ENCODE measurements around the gene CCT6B.
"Not testable (repeated sequence)": the region's sequence is repeated elsewhere in the genome, so short reads cannot be mapped to it uniquely, and the experiment has no call there.

The CCT6B gene

GRCh38 chr17:34961093-34961911 lies at the start of gene CCT6B, which contains the start of gene ZNF830:
CCT6B (minus strand) TSS chr17:34961460; CDS start chr17:34961393, 67 bp downstream.
ZNF830 (plus strand) TSS chr17:34961540; CDS start chr17:34961567, 27 bp downstream.
- peak; percentile 83 for DNase-seq (ENCODE audit: low read depth)

GRCh38 chr17:35010093-35010492 lies 48.8 kb upstream of the CCT6B start:
- DNase-seq (ENCODE audit: low read depth) = no peak

DNA sequence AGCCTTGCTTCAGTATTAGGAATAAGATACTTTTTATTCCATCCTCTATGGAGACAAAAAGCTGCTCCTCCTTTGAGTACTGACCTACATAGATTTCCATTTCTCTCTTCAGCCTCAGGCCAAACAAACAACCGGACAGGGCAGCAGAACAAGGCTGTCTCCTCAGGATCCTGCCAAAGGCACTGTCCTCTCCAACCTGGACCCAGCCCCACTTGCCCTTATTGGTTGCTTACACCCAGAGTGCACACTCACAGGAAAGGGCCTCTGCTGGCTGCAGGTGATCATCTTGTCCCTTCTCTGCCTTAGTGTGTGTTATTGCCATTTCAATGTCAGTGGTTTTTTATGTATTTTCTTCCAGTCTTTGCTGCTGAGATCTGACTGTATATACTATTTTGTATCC lies 45.7 kb upstream of the CCT6B start:
- no peak for DNase-seq (ENCODE audit: low read depth)

DNA sequence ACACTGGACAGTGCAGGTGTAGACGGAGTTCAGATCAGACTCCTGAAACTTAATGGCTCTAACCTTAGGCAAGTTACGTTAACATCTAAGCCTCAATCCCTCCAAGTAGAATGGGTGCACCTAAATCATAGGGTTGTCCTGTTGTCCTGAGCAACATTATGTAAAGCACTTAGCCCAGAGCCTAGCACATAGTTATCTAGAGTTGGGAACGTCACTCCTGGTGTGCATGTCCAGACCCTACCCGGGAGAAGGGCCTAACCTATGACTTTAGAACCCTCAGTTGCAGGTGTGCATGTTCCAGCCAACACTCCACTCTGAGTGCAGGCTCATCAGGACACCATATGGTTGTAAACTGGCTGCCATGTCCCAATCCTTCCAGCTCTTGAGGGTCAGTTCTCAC lies 45.1 kb upstream of the CCT6B start:
- no peak for DNase-seq (ENCODE audit: low read depth)

GRCh38 chr17:35003778-35004177 lies 42.5 kb upstream of the CCT6B start:
- no peak for DNase-seq (ENCODE audit: low read depth)

GRCh38 chr17:35002876-35003551 lies 41.8 kb upstream of the CCT6B start:
- DNase-seq (ENCODE audit: low read depth) = no peak

DNA sequence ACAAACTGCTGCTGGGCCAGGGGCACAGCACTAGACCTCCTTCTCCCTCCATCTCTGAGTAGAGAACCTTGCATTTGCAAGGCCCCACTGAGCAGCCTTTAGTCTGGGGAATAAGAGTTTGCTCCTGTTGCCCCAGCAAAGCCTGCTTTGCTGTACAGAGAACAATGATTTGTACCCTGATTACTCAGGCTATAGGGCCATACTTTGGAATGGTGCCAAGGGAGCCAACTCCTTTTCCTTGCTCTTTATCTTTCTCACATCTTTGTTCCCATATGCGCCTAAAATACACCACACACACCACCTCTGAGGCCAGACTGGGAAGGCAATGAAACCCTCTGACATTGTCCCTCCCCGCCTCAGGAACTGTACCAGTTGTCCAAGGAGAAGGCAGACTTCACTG lies 40.3 kb upstream of the CCT6B start:
- DNase-seq (ENCODE audit: low read depth) = no peak

GRCh38 chr17:35000965-35001364 lies 39.7 kb upstream of the CCT6B start:
- DNase-seq (ENCODE audit: low read depth) = not testable (repeated sequence)

DNA sequence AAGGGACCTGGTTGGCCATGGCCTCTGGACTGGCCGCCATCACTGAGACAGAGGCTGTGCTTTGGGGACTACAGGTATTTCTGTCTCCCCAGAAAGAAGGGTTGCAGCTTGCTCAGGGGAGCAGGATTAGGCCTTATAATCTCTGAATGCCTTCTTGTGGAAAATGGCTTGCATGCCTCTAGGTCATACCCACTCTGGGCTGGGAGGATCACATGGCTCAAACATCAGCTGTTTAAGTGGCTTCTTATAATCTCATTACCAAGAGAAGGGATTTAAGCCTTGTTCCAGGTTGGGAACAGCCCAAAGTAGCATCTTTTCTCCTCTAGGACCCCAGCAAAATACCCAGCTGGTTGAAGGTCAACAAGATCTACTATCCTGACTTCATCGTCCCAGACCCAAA lies 38.2 kb upstream of the CCT6B start:
- no peak for DNase-seq (ENCODE audit: low read depth)

GRCh38 chr17:34998205-34998604 lies 36.9 kb upstream of the CCT6B start:
- DNase-seq (ENCODE audit: low read depth) = peak; percentile 61

DNA sequence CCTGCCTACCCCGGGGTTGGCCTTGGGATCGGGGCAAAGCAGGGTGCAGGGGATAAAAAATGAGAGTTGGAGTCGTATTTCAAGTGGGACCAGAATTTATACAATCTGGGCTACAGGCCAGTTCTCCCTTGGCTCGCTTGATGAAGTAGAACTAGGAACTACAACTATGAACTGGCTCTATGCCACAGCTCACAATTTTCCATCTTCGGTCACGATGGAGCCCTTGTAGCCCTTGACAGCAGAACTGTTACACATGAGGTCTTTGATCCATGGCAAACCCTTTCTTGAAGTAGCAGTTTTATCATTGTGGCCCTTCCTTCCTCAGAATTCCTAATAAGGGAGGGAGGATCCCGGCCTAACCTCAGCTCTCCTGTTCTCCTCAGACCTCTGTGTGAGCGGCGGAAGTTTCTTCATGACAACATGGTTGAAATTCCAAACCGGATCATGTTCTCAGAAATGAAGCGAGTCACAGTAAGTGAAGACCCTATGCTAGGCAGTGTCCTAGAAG lies 36.1 kb upstream of the CCT6B start:
- no peak for DNase-seq (ENCODE audit: low read depth)

DNA sequence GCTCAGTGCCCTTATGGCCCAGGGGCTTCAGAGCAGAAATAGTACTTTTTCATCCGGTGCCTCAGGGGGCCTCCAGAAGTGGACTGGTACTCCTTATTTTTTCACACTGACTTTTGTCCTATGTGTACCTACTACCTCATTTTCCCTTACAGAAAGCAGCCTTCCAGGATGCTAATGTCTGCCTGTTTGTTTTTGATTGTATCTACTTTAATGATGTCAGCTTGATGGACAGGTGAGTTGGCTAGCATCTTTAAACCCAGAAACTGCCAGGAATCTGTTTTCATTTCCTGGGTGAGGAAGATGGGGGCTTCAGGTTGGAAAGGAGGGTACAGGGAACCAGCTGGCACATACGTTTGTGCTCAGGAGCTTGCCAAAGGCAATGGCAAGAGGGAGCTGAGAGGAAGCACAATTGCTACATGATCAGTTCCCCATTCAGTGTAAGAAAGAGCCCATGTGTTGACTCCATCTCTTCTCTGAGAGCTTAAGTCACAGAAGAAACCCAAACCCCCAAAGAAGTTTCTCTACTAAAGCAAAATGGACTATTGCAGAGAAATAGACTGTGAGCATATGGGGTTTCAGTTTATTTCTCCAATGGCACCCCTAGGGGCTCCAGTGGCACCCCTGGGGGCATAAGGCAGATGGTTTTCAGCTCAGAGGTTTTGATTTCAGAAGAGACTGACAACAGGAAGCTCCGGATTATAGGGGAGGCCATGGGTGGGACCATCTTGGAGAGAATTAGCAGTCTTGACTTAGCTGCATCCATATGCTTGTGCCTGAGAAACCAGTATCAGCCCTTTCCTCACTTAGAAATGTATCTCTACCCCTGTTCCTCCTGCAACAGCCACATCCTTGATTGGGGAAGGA lies 35.4 kb upstream of the CCT6B start:
- no peak for DNase-seq (ENCODE audit: low read depth)

DNA sequence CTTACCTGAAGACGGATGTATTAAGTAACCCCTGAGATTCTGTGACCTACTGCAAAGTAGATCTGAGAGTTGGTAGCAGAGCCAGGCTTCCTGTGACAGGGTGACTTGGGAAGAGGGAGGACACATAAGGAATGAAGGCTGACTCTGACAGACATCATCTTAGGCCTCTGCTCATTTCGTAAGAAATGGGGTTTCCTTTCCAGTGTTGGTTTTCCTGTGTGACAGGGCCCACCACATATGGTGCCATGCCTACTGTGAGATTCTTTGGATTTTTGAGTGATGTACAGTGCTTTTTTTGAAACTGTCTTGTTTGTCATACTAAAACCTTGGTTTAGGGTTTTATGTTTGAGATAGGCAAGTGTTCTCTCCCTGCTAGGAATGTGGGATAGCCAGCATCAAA lies 31.8 kb upstream of the CCT6B start:
- DNase-seq (ENCODE audit: low read depth) = no peak

- DNase-seq (ENCODE audit: low read depth) = no peak
Observed at GRCh38 chr17:34991606-34992005, 30.3 kb upstream of the CCT6B start.

GRCh38 chr17:34990921-34991365 lies 29.7 kb upstream of the CCT6B start:
- DNase-seq (ENCODE audit: low read depth) = no peak

DNA sequence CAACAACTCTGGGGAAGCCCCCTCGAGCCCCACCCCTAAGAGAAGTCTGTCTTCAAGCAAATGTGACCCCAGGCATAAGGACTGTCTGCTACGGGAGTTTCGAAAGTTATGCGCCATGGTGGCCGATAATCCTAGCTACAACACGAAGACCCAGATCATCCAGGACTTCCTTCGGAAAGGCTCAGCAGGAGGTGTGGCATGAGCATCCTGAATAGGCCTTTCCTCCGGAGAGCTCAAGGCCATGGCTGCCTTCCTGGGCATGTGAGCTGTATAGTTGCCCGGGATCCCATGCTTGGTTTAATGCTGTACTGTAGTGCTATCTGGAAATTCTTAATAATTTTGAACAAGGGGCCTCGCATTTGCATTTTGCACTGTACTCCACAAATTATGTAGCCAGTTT lies 28.2 kb upstream of the CCT6B start:
- no peak for DNase-seq (ENCODE audit: low read depth)

DNA sequence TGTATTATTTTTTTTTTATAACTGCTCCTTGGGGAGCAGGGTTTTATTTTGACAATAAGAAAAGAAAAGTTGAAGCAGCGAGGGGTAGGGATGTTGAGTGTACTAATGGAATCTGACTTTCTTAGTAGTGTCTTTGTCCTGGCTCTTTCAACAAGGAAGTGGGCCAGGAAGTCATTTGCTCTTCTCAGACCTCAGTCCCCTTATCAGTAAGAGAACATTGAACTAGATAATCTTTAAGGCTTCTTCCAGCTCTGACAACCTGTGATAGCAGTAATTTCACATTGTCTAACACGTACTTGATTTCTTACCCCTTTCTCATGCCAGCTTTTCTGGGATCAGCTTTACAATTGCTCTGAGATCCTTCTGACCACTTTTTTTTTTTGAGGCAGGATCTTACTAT lies 27.4 kb upstream of the CCT6B start:
- no peak for DNase-seq (ENCODE audit: low read depth)

DNA sequence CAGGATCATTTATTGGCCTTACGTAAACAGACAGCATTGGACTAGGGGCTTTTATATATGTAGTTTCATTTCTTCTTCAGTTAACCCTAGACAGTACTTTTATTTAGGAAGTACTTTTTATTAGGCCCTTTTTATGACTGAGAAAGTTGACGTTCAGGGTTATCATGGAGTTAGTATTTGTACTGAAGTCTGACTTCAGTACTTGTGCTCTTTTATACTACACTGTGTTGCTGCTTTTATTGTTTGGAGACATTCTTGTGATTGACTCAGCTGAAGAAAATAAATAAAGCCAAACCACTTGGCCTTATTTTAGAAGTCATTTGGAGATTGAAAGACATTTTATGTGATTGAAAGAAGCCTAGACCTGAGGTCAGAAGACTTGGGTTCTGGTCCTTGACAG lies 26.0 kb upstream of the CCT6B start:
- DNase-seq (ENCODE audit: low read depth) = no peak

GRCh38 chr17:34981538-34982241 lies 20.4 kb upstream of the CCT6B start:
- no peak for DNase-seq (ENCODE audit: low read depth)

GRCh38 chr17:34980681-34981537 lies 19.6 kb upstream of the CCT6B start:
- peak; percentile 63 for DNase-seq (ENCODE audit: low read depth)

GRCh38 chr17:34980353-34980680 lies 19.1 kb upstream of the CCT6B start, which contains the start of gene LIG3:
LIG3 (plus strand) TSS chr17:34980512; CDS start chr17:34983006, 2,494 bp downstream.
- peak; percentile 88 for DNase-seq (ENCODE audit: low read depth)

Data from activated gamma-delta T cell treated with anti-CD3 and anti-CD28 coated beads, Interleukin-2, amount 50 U/mL, for 16 hours (primary cell).